A673 (cell line): Measurements from ENCODE around the gene DDX5. TPM values are rescaled to one million over a fixed set of nuclear protein-coding genes. Genes with fewer than 3 reads are reported as not detected.
"Not testable (repeated sequence)": the region's sequence is repeated elsewhere in the genome, so short reads cannot be mapped to it uniquely, and the experiment has no call there.

Experiments used
- BruUV-seq: library from RNA; stranded (reverse); fragments of 400-500 nt; replicated peaks from 2 replicates; lab custom pipeline; 2021; lab: Mats Ljungman, UMichigan
- CTCF ChIA-PET: fragments of 300-600 bp; sonication (Branson Sonifier 250); formaldehyde crosslinking; loops from one replicate; lab custom pipeline; 2022; ENCODE audit warnings: antibody characterized with exemption; lab: Charles Lee
- POLR2A ChIA-PET: fragments of 300-600 bp; sonication (Branson Sonifier 250); formaldehyde crosslinking; loops from one replicate; lab custom pipeline; 2022; ENCODE audit warnings: antibody characterized with exemption; ENCODE audit not compliant: low non-redundant PET; lab: Charles Lee
- DNase-seq: peaks from one replicate; pipeline ENCODE4 v3.0.0-alpha.2; 2015; ENCODE audit warnings: low spot score
- H3K27ac ChIP-seq: fragments of 200-600 bp; sonication (generic); 2 replicates; pipeline ENCODE4 v1.5.1; 2016; ENCODE audit warnings: mixed run types, low read depth, mild to moderate bottlenecking, mixed read lengths, antibody characterized with exemption, low read length; ENCODE audit not compliant: poor library complexity, severe bottlenecking
- H3K27me3 ChIP-seq: fragments of 200-600 bp; sonication (generic); replicated peaks from 2 replicates; pipeline ENCODE4 v1.6.1; 2017; ENCODE audit warnings: mixed run types, low read depth, mild to moderate bottlenecking, mixed read lengths, antibody characterized with exemption, low read length; ENCODE audit not compliant: insufficient read depth, poor library complexity
- H3K36me3 ChIP-seq: fragments of 200-600 bp; sonication (generic); 2 replicates; pipeline ENCODE4 v1.6.1; 2016; ENCODE audit warnings: mixed run types, mild to moderate bottlenecking, mixed read lengths, antibody characterized with exemption, low read length; ENCODE audit not compliant: insufficient read depth, poor library complexity, severe bottlenecking
- H3K4me1 ChIP-seq: fragments of 200-600 bp; sonication (generic); 2 replicates; pipeline ENCODE4 v1.6.1; 2017; ENCODE audit warnings: mixed run types, mild to moderate bottlenecking, mixed read lengths, antibody characterized with exemption, low read length; ENCODE audit not compliant: insufficient read depth, poor library complexity, severe bottlenecking
- H3K4me3 ChIP-seq: fragments of 200-600 bp; sonication (generic); 2 replicates; pipeline ENCODE4 v1.5.1; 2016; ENCODE audit warnings: low read depth, mixed run types, mild to moderate bottlenecking, mixed read lengths, low read length; ENCODE audit not compliant: poor library complexity, severe bottlenecking
- H3K9me3 ChIP-seq: fragments of 200-600 bp; sonication (generic); 2 replicates; pipeline ENCODE4 v1.6.1; 2016; ENCODE audit warnings: mixed run types, low read depth, mild to moderate bottlenecking, mixed read lengths, antibody characterized with exemption, low read length; ENCODE audit not compliant: poor library complexity, severe bottlenecking
- EZH2 ChIP-seq: fragments of 200-600 bp; sonication (generic); IDR thresholded peaks from 2 replicates; pipeline ENCODE4 v1.6.1; 2017; ENCODE audit warnings: borderline replicate concordance, low read depth, mild to moderate bottlenecking, mixed read lengths, antibody characterized with exemption, low read length; ENCODE audit not compliant: poor library complexity, severe bottlenecking
- intact Hi-C: fragments of 100-400 bp; cut with micrococcal nuclease; formaldehyde crosslinking; loops from one replicate; pipeline ENCODE4 v1.10.0; 2022; ENCODE audit not compliant: unreplicated experiment
- total RNA-seq: library from RNA; stranded (reverse); gene quantifications from 2 replicates; pipeline ENCODE4 v1.2.3, GENCODE V29; 2021
- TF ChIP-seq, protein P1 (sequence below): fragments of 300-800, 200-600 bp; sonication (generic); conservative IDR thresholded peaks from 2 replicates; pipeline ENCODE4 v1.5.1; 2017; ENCODE audit warnings: low read depth, mild to moderate bottlenecking, antibody characterized with exemption, low read length, moderate library complexity, mixed read lengths

Gene DDX5
- total RNA-seq, 1 experiment from 2014 or later = 911 TPM

GRCh38 chr17:64461788-64462187 is 44.3 kb downstream of the DDX5 start:
- BruUV-seq = no TSS peak
- Histone ChIP-seq H3K27me3 (no peaks in the 10 kb centered on the region), H3K9me3 (no peaks in the 10 kb centered on the region), H3K27ac (no peak overlapping the region), H3K4me3 (no peak overlapping the region), H3K36me3 (no peaks in the 10 kb centered on the region), H3K4me1 (no peaks in the 10 kb centered on the region)
- intact Hi-C loops = no loop called here
- POLR2A ChIA-PET = no interaction called here
- CTCF ChIA-PET = no interaction called here
- no peak for TF ChIP-seq EZH2
- TF ChIP-seq, protein P1, sequence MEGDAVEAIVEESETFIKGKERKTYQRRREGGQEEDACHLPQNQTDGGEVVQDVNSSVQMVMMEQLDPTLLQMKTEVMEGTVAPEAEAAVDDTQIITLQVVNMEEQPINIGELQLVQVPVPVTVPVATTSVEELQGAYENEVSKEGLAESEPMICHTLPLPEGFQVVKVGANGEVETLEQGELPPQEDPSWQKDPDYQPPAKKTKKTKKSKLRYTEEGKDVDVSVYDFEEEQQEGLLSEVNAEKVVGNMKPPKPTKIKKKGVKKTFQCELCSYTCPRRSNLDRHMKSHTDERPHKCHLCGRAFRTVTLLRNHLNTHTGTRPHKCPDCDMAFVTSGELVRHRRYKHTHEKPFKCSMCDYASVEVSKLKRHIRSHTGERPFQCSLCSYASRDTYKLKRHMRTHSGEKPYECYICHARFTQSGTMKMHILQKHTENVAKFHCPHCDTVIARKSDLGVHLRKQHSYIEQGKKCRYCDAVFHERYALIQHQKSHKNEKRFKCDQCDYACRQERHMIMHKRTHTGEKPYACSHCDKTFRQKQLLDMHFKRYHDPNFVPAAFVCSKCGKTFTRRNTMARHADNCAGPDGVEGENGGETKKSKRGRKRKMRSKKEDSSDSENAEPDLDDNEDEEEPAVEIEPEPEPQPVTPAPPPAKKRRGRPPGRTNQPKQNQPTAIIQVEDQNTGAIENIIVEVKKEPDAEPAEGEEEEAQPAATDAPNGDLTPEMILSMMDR = no peak
- no peak for DNase-seq

GRCh38 chr17:64460955-64461354 is 45.1 kb downstream of the DDX5 start:
- no TSS peak for BruUV-seq
- H3K9me3 ChIP-seq = no peaks in the 10 kb centered on the region
- DNase-seq = no peak
- no peaks in the 10 kb centered on the region for H3K36me3 ChIP-seq
- intact Hi-C loops = no loop called here
- POLR2A ChIA-PET = no interaction called here
- no peaks in the 10 kb centered on the region for H3K27me3 ChIP-seq
- CTCF ChIA-PET = no interaction called here
- H3K4me1 ChIP-seq = no peaks in the 10 kb centered on the region
- H3K27ac ChIP-seq = no peak overlapping the region
- TF ChIP-seq, protein P1 = no peak
- no peak for TF ChIP-seq EZH2
- H3K4me3 ChIP-seq = no peak overlapping the region

DNA sequence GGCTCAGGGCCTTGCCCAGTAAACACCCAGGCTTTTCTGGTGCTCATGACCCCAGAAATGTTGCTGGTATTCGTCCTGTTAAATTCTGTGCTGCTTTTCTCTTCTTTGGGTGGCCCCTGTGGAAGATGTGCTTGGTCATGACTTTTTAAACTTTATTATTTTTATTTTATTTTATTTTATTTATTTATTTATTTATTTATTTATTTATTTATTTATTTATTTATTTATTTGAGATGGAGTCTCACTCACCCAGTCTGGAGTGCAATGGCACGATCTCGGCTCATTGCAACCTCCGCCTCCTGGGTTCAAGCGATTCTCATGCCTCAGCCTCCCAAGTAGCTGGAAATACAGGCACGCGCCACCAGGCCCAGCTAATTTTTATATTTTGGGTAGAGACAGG is 46.3 kb downstream of the DDX5 start:
- CTCF ChIA-PET, H3K9me3 ChIP-seq, intact Hi-C loops, H3K27ac ChIP-seq, DNase-seq, H3K4me1 ChIP-seq, H3K36me3 ChIP-seq, H3K27me3 ChIP-seq, H3K4me3 ChIP-seq, BruUV-seq: not testable (repeated sequence)
- POLR2A ChIA-PET = interaction anchor here (0.6 kb wide), 1 partner anchor 10 kb away, joined by 3 read pairs; no protein-coding TSS in a partner anchor

- intact Hi-C loops = no loop called here
- no peak for DNase-seq
- no peaks in the 10 kb centered on the region for H3K4me1 ChIP-seq
- no peaks in the 10 kb centered on the region for H3K36me3 ChIP-seq
- no peaks in the 10 kb centered on the region for H3K9me3 ChIP-seq
- H3K27ac ChIP-seq = no peak overlapping the region
- ChIA-PET POLR2A (no interaction called here), CTCF (no interaction called here)
- no peak overlapping the region for H3K4me3 ChIP-seq
- no TSS peak for BruUV-seq
- H3K27me3 ChIP-seq = no peaks in the 10 kb centered on the region
- TF ChIP-seq, protein P1 = no peak
- no peak for TF ChIP-seq EZH2
Observed at GRCh38 chr17:64459284-64459747, 46.8 kb downstream of the DDX5 start.
